Measurements from ENCODE around the gene SLC25A11. TPM values are rescaled to one million over a fixed set of nuclear protein-coding genes. Genes with fewer than 3 reads are reported as not detected.
A peak's percentile ranks its signal among the peaks of the same experiment; 100 is the strongest.

Gene SLC25A11
- total and polyA plus RNA-seq, 8 donors = 38.4 to 70.5 (median 47.6) TPM

GRCh38 chr17:4958102-4958501 is 18.3 kb upstream of the SLC25A11 start:
- DNase-seq = no peak
- Histone ChIP-seq H3K36me3 (peaks cover 0 to 32% of the 10 kb centered on the region in 2 donors), H3K4me1 (no peaks in the 10 kb centered on the region), H3K27ac (no peak overlapping the region), H3K27me3 (no peaks in the 10 kb centered on the region), H3K9me3 (no peaks in the 10 kb centered on the region), H3K4me3 (no peak overlapping the region)
- ATAC-seq = no peak
- intact Hi-C loops (cut with DNase I) = no loop called here
- TF ChIP-seq CTCF (IDR thresholded peaks at IDR 0.05) = no peak

GRCh38 chr17:4956493-4957061 is 16.7 kb upstream of the SLC25A11 start:
- H3K27me3 ChIP-seq = no peaks in the 10 kb centered on the region
- H3K9me3 ChIP-seq = no peaks in the 10 kb centered on the region
- H3K27ac ChIP-seq = no peak overlapping the region
- peak in 1 of 2 donors; percentile 25 for TF ChIP-seq CTCF (IDR thresholded peaks at IDR 0.05)
- intact Hi-C loops (cut with DNase I) = no loop called here
- DNase-seq (peak in 1 of 4 donors; percentile 85), ATAC-seq (no peak)
- H3K4me3 ChIP-seq = no peak overlapping the region
- peaks cover 0 to 32% of the 10 kb centered on the region in 2 donors for H3K36me3 ChIP-seq
- H3K4me1 ChIP-seq = peaks cover 0 to 4% of the 10 kb centered on the region in 2 donors

- Histone ChIP-seq H3K9me3 (no peaks in the 10 kb centered on the region), H3K36me3 (peaks cover 0 to 17% of the 10 kb centered on the region in 2 donors), H3K4me1 (peaks cover 0 to 19% of the 10 kb centered on the region in 2 donors), H3K4me3 (no peak overlapping the region), H3K27me3 (no peaks in the 10 kb centered on the region), H3K27ac (no peak overlapping the region)
- intact Hi-C loops (cut with DNase I) = no loop called here
- no peak for TF ChIP-seq CTCF (IDR thresholded peaks at IDR 0.05)
- no peak for ATAC-seq
- DNase-seq = peak in 1 of 4 donors; percentile 55
These were observed 15.2 kb upstream of the SLC25A11 start for GRCh38 chr17:4955091-4955490.

DNA sequence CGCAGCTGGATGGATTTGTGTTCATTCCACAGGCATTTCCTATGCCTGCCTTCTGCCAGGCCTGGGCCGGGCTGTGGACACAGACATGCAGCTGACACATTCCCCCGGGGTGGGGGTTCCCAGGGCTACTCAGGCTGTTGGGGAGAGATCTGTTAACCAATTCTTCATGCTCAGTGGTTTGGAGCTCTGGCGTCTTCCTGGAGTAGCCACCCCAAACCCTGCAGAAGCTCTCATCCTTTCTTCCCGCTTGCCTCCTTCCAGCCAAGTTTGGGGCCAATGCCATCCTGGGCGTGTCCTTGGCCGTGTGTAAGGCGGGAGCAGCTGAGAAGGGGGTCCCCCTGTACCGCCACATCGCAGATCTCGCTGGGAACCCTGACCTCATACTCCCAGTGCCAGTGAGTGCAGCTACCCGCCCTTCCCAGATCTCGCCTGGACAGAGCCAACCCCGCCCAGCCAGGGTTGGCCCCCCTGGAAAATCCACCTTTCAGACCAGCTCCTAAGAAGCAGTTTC is 13.7 kb upstream of the SLC25A11 start:
- TF ChIP-seq CTCF (IDR thresholded peaks at IDR 0.05) = no peak
- intact Hi-C loops (cut with DNase I) = no loop called here
- Histone ChIP-seq H3K27me3 (no peaks in the 10 kb centered on the region), H3K4me1 (peaks cover 0 to 21% of the 10 kb centered on the region in 2 donors), H3K36me3 (peaks cover 0 to 4% of the 10 kb centered on the region in 2 donors), H3K9me3 (no peaks in the 10 kb centered on the region), H3K27ac (no peak overlapping the region), H3K4me3 (no peak overlapping the region)
- ATAC-seq (no peak), DNase-seq (peak in 1 of 4 donors; percentile 62)

GRCh38 chr17:4951486-4951885 is 11.6 kb upstream of the SLC25A11 start:
- ATAC-seq (no peak), DNase-seq (peak in 1 of 4 donors; percentile 43)
- H3K36me3 ChIP-seq = peaks cover 0 to 9% of the 10 kb centered on the region in 2 donors
- no peaks in the 10 kb centered on the region for H3K9me3 ChIP-seq
- H3K4me1 ChIP-seq = peaks cover 4 to 26% of the 10 kb centered on the region in 2 donors
- peak overlapping the region in 1 of 2 donors; percentile 100 for H3K27ac ChIP-seq
- intact Hi-C loops (cut with DNase I) = no loop called here
- H3K4me3 ChIP-seq = no peak overlapping the region
- no peak for TF ChIP-seq CTCF (IDR thresholded peaks at IDR 0.05)
- no peaks in the 10 kb centered on the region for H3K27me3 ChIP-seq
